Tibial nerve (tissue), 4 donors: ENCODE measurements around the gene SLC25A14. TPM values are rescaled to one million over a fixed set of nuclear protein-coding genes. Genes with fewer than 3 reads are reported as not detected.

Source experiments
- DNase-seq, 2 donors: peaks; one replicate each; pipeline ENCODE4 v3.0.0-alpha.2; 2019; ENCODE audit warnings: low spot score in 2 of 2
- H3K27ac ChIP-seq, 4 donors: fragments of 200-600 bp; sonication (generic) in 3 of 4; one replicate each; pipeline ENCODE4 v1.5.1; 2017 to 2019; ENCODE audit warnings: mild to moderate bottlenecking in 1 of 4
- H3K27me3 ChIP-seq, 2 donors: fragments of 200-600 bp; sonication (generic) in 1 of 2; one replicate each; pipeline versions ENCODE4 v1.5.1 to v1.6.0; 2017 to 2019
- H3K36me3 ChIP-seq, 3 donors: fragments of 200-600 bp; sonication (generic); one replicate each; pipeline ENCODE4 v1.5.1; 2018 to 2019
- H3K4me1 ChIP-seq, 4 donors: fragments of 200-600 bp; sonication (generic) in 3 of 4; one replicate each; pipeline ENCODE4 v1.5.1; 2017 to 2019
- H3K4me3 ChIP-seq, 4 donors: fragments of 200-600 bp; sonication (generic) in 3 of 4; one replicate each; pipeline ENCODE4 v1.5.1; 2017 to 2019; ENCODE audit warnings: mild to moderate bottlenecking in 1 of 4, moderate library complexity in 1 of 4
- H3K9me3 ChIP-seq, 4 donors: fragments of 200-600 bp; sonication (generic) in 3 of 4; one replicate each; pipeline ENCODE4 v1.5.1; 2017 to 2019
- EP300 ChIP-seq, 2 donors: sonication (generic); formaldehyde crosslinking; IDR thresholded peaks; one replicate each; pipeline ENCODE4 v1.6.1; 2017; ENCODE audit warnings: antibody characterized with exemption in 2 of 2, mild to moderate bottlenecking in 1 of 2
- POLR2A ChIP-seq, 2 donors: fragments of 450-650 bp; IDR thresholded peaks; one replicate each; pipeline ENCODE4 v1.6.1; 2017; ENCODE audit warnings: antibody characterized with exemption in 2 of 2, mild to moderate bottlenecking in 2 of 2, moderate library complexity in 2 of 2
- WGBS, 2 donors: methylation state at CpG; one replicate each; pipeline ENCODE4 v1.1.5; 2018; 5-methylcytosine and 5-hydroxymethylcytosine counted together
- total RNA-seq, 4 donors: library from RNA; depleted of rRNA; stranded (reverse); fragments of >200 nt; gene quantifications; one replicate each; pipeline ENCODE4 v1.1.0, GENCODE V29; 2016
- TF ChIP-seq, protein P1 (sequence below), 5 experiments: fragments of 200-600 bp in 3 of 5; fragments of 450-650 bp in 2 of 5; sonication (generic) in 3 of 5; IDR thresholded peaks; one replicate each; pipeline ENCODE4 v1.5.1; 2016 to 2019; ENCODE audit warnings: antibody characterized with exemption in 5 of 5, mild to moderate bottlenecking in 3 of 5, moderate library complexity in 2 of 5

SLC25A14 gene
- total RNA-seq, 4 donors from 2014 or later: 6.5 to 22.2 (median 20.4) TPM

- Histone ChIP-seq H3K27me3 (peaks cover 0 to 6% of the 10 kb centered on the region in 2 donors), H3K4me1 (no peaks in the 10 kb centered on the region), H3K36me3 (peaks cover 0 to 2% (median 0%) of the 10 kb centered on the region in 3 donors), H3K9me3 (no peaks in the 10 kb centered on the region), H3K27ac (no peak overlapping the region), H3K4me3 (no peak overlapping the region)
- DNase-seq: no peak
- TF ChIP-seq POLR2A (IDR thresholded peaks at IDR 0.05) (no peak), EP300 (IDR thresholded peaks at IDR 0.05) (no peak)
- TF ChIP-seq, protein P1, sequence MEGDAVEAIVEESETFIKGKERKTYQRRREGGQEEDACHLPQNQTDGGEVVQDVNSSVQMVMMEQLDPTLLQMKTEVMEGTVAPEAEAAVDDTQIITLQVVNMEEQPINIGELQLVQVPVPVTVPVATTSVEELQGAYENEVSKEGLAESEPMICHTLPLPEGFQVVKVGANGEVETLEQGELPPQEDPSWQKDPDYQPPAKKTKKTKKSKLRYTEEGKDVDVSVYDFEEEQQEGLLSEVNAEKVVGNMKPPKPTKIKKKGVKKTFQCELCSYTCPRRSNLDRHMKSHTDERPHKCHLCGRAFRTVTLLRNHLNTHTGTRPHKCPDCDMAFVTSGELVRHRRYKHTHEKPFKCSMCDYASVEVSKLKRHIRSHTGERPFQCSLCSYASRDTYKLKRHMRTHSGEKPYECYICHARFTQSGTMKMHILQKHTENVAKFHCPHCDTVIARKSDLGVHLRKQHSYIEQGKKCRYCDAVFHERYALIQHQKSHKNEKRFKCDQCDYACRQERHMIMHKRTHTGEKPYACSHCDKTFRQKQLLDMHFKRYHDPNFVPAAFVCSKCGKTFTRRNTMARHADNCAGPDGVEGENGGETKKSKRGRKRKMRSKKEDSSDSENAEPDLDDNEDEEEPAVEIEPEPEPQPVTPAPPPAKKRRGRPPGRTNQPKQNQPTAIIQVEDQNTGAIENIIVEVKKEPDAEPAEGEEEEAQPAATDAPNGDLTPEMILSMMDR (IDR thresholded peaks at IDR 0.05): no peak
- 26 to 31% methylated on average over 5 of the region's 5 CpGs for WGBS, 2 donors
These were observed 38.4 kb downstream of the SLC25A14 start for GRCh38 chrX:130378024-130378669.

DNA sequence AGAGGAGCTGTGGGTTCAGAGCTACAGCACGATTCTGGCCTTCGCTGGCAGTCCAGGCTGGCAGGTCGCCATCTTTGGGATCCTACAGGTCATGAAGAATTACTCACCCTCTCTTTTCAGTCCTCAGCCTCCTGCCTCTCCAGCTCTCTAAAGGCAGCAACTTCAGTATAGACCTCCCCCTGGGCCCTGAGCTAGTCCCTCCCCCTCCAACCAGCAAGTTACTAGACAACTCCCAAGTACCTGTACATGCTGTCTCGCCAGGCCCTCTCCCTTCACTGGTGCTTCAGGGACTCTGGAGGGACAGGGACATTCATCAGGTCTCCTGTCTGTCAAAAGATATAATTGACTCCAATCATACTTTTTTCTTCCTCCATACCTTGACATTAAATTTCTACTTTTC lies 45.8 kb downstream of the SLC25A14 start, which contains the start of gene GPR119:
TSS of gene GPR119 (minus strand) at position 155 of the 400 bp plus-strand sequence. CDS start 227 bp downstream, outside the sequence.
- no peak for TF ChIP-seq POLR2A (IDR thresholded peaks at IDR 0.05)
- TF ChIP-seq, protein P1 (IDR thresholded peaks at IDR 0.05): no peak
- TF ChIP-seq EP300 (IDR thresholded peaks at IDR 0.05): no peak
- H3K27me3 ChIP-seq: peaks cover 0 to 6% of the 10 kb centered on the region in 2 donors
- H3K9me3 ChIP-seq: no peaks in the 10 kb centered on the region
- H3K27ac ChIP-seq: no peak within 1 kb of the TSS
- 74 to 78% methylated on average over 4 of the region's 4 CpGs for WGBS, 2 donors
- no peaks in the 10 kb centered on the region for H3K4me1 ChIP-seq
- DNase-seq: no peak
- H3K36me3 ChIP-seq: no peaks in the 10 kb centered on the region
- H3K4me3 ChIP-seq: no peak within 1 kb of the TSS

- TF ChIP-seq, protein P1 (IDR thresholded peaks at IDR 0.05): no peak
- TF ChIP-seq POLR2A (IDR thresholded peaks at IDR 0.05) (no peak), EP300 (IDR thresholded peaks at IDR 0.05) (no peak)
- 74 to 82% methylated on average over 5 of the region's 5 CpGs for WGBS, 2 donors
- Histone ChIP-seq H3K9me3 (no peaks in the 10 kb centered on the region), H3K27ac (no peak overlapping the region), H3K4me1 (no peaks in the 10 kb centered on the region), H3K36me3 (no peaks in the 10 kb centered on the region), H3K4me3 (no peak overlapping the region), H3K27me3 (peaks cover 0 to under 1% of the 10 kb centered on the region in 2 donors)
- DNase-seq: no peak
These were observed 46.7 kb downstream of the SLC25A14 start for GRCh38 chrX:130386408-130386808.

- H3K36me3 ChIP-seq: no peaks in the 10 kb centered on the region
- H3K9me3 ChIP-seq: no peaks in the 10 kb centered on the region
- TF ChIP-seq EP300 (IDR thresholded peaks at IDR 0.05) (no peak), POLR2A (IDR thresholded peaks at IDR 0.05) (no peak)
- TF ChIP-seq, protein P1 (IDR thresholded peaks at IDR 0.05): peak; percentile 46 to 69 (median 61)
- no peaks in the 10 kb centered on the region for H3K4me1 ChIP-seq
- H3K27ac ChIP-seq: no peak overlapping the region
- peak; percentile 14 to 23 for DNase-seq
- no peak overlapping the region for H3K4me3 ChIP-seq
- peaks cover 0 to 22% of the 10 kb centered on the region in 2 donors for H3K27me3 ChIP-seq
- WGBS, 2 donors: 35 to 44% methylated on average over 5 of the region's 5 CpGs
These were observed 53.8 kb downstream of the SLC25A14 start for GRCh38 chrX:130393451-130394074.

DNA sequence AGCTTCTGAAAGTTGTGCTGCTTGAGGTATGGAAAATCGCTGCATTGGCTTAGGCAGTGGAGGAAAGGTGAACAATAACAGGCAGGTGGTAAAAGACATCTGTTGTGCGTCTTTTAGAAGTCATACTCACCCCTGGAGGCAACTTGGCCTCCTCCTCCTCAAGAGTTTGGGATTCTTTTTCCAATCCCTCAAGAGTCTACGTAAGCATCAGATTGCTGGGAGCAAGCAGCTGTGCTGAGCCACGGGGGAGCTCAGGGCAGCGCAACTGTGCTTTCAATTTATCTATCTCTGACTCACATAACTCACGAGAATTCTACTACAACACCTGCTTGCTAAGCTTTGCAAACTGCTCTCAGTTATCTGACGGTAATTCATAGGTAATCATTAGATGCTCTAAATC lies 55.6 kb downstream of the SLC25A14 start:
- 64 to 66% methylated on average over 7 of the region's 7 CpGs for WGBS, 2 donors
- H3K27me3 ChIP-seq: peaks cover 0 to 22% of the 10 kb centered on the region in 2 donors

More for the DNA sequence above, 55.6 kb downstream of the SLC25A14 start:
- no peaks in the 10 kb centered on the region for H3K4me1 ChIP-seq
- no peaks in the 10 kb centered on the region for H3K9me3 ChIP-seq
- H3K27ac ChIP-seq: no peak overlapping the region
- no peak overlapping the region for H3K4me3 ChIP-seq
- TF ChIP-seq POLR2A (IDR thresholded peaks at IDR 0.05) (no peak), EP300 (IDR thresholded peaks at IDR 0.05) (no peak)
- TF ChIP-seq, protein P1 (IDR thresholded peaks at IDR 0.05): no peak
- DNase-seq: no peak
- H3K36me3 ChIP-seq: no peaks in the 10 kb centered on the region
